ENCODE results near the gene KCNG4. TPM values are rescaled to one million over a fixed set of nuclear protein-coding genes. Genes with fewer than 3 reads are reported as not detected.

Gene KCNG4
- total and polyA plus RNA-seq, 10 of the 15 experiments (the other 5 are each of a cell fraction or from before 2014, with no cell fraction given), result not detected

DNA sequence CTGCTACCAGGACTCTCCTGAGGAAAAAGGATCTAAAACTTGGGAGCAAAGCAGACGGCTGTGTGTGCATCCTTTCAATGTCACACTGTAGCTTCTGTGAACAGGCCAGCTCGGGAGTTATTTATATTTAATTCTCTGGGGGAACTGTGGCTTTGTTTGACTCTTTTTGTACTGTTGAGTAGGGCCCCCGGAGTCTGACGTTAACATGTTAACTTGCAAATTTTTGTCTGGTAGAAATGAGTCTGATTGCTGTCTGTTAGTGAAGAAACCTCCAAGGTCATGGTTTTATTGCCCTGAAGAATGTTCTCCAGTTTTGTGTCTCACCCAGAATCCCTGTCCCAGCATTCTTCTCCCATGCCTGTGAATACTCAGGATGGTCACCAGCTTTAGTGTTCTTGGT, 14.2 kb upstream of the KCNG4 start:
- H3K36me3 ChIP-seq (ENCODE audit: control insufficient read depth in 2 of 2, insufficient read depth in 2 of 2, low read length in 1 of 2), result no peaks in the 10 kb centered on the region
- WGBS (ENCODE audit: insufficient coverage, insufficient replicate concordance, low lambda C conversion rate, missing lambda C conversion rate), result 3% methylated on average over 4 of the region's 4 CpGs
- FAIRE-seq (no peak), DNase-seq (ENCODE audit: low read depth, low spot score) (no peak), ATAC-seq (no peak)
- H3K9ac ChIP-seq (ENCODE audit: control insufficient read depth, insufficient read depth, low read length), result no peak overlapping the region
- ChIA-PET SMC1A (ENCODE audit: uncharacterized antibody, unreplicated experiment) (no interaction called here), CTCF (no interaction called here), POLR2A (no interaction called here), RAD21 (ENCODE audit: unreplicated experiment) (no interaction called here)
- peaks cover 0 to 5% of the 10 kb centered on the region in 2 experiments; a peak in 2 of 4 replicates for H3K27me3 ChIP-seq (replicated peaks in 1 of 2; ENCODE audit: control insufficient read depth in 2 of 2, insufficient read depth in 2 of 2, low read length in 1 of 2)
- no TSS peak for BruUV-seq (replicated peaks)
- no peaks in the 10 kb centered on the region for H3K9me3 ChIP-seq (replicated peaks; ENCODE audit: control insufficient read depth, insufficient read depth, low read length)
- no peak overlapping the region for H2AFZ ChIP-seq (ENCODE audit: control insufficient read depth, low read depth, low read length)
- H4K20me1 ChIP-seq (ENCODE audit: control insufficient read depth, insufficient read depth), result no peaks in the 10 kb centered on the region
- intact Hi-C loops (cut with micrococcal nuclease; ENCODE audit: unreplicated experiment) (no loop called here), in situ Hi-C loops (cut with MboI) (no loop called here)
- H3K79me2 ChIP-seq (ENCODE audit: control insufficient read depth, insufficient read depth, low read length), result no peaks in the 10 kb centered on the region
- H3K4me1 ChIP-seq (ENCODE audit: control insufficient read depth, insufficient read depth, low read length), result no peaks in the 10 kb centered on the region
- no peak overlapping the region for H3K4me2 ChIP-seq (ENCODE audit: control insufficient read depth, insufficient read depth)
- H3K4me3 ChIP-seq, result no peak overlapping the region
- H3K27ac ChIP-seq (ENCODE audit: control insufficient read depth, insufficient read depth), result no peak overlapping the region
- TF ChIP-seq DPF2 (IDR thresholded peaks at IDR 0.05) (no peak), MEF2A (IDR thresholded peaks at IDR 0.05; ENCODE audit: insufficient read depth, low read depth, low read length) (no peak), POLR2A (IDR thresholded peaks at IDR 0.05; ENCODE audit: low read depth, low read length) (no peak), STAT3 (IDR thresholded peaks at IDR 0.05; ENCODE audit: low read depth, low read length) (no peak), SMAD5 (IDR thresholded peaks at IDR 0.05; ENCODE audit: low read depth) (no peak), POLR2AphosphoS5 (IDR thresholded peaks at IDR 0.05; ENCODE audit: low read length) (no peak), BCL11A (IDR thresholded peaks at IDR 0.05; ENCODE audit: low read depth, low read length) (no peak), SP1 (IDR thresholded peaks at IDR 0.05; ENCODE audit: low read depth, low read length) (no peak), SUPT20H (IDR thresholded peaks at IDR 0.05; ENCODE audit: borderline replicate concordance, control insufficient read depth, low read depth, low read length) (no peak), IRF4 (IDR thresholded peaks at IDR 0.05; ENCODE audit: low read depth, low read length) (no peak)
- TF ChIP-seq, protein P1, sequence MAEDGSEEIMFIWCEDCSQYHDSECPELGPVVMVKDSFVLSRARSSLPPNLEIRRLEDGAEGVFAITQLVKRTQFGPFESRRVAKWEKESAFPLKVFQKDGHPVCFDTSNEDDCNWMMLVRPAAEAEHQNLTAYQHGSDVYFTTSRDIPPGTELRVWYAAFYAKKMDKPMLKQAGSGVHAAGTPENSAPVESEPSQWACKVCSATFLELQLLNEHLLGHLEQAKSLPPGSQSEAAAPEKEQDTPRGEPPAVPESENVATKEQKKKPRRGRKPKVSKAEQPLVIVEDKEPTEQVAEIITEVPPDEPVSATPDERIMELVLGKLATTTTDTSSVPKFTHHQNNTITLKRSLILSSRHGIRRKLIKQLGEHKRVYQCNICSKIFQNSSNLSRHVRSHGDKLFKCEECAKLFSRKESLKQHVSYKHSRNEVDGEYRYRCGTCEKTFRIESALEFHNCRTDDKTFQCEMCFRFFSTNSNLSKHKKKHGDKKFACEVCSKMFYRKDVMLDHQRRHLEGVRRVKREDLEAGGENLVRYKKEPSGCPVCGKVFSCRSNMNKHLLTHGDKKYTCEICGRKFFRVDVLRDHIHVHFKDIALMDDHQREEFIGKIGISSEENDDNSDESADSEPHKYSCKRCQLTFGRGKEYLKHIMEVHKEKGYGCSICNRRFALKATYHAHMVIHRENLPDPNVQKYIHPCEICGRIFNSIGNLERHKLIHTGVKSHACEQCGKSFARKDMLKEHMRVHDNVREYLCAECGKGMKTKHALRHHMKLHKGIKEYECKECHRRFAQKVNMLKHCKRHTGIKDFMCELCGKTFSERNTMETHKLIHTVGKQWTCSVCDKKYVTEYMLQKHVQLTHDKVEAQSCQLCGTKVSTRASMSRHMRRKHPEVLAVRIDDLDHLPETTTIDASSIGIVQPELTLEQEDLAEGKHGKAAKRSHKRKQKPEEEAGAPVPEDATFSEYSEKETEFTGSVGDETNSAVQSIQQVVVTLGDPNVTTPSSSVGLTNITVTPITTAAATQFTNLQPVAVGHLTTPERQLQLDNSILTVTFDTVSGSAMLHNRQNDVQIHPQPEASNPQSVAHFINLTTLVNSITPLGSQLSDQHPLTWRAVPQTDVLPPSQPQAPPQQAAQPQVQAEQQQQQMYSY (CRISPR knock-in tag; IDR thresholded peaks at IDR 0.05), result no peak
- TF ChIP-seq, protein P2, sequence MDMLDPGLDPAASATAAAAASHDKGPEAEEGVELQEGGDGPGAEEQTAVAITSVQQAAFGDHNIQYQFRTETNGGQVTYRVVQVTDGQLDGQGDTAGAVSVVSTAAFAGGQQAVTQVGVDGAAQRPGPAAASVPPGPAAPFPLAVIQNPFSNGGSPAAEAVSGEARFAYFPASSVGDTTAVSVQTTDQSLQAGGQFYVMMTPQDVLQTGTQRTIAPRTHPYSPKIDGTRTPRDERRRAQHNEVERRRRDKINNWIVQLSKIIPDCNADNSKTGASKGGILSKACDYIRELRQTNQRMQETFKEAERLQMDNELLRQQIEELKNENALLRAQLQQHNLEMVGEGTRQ (IDR thresholded peaks at IDR 0.05; ENCODE audit: borderline replicate concordance, low read depth, low read length), result no peak
- TF ChIP-seq, protein P3, sequence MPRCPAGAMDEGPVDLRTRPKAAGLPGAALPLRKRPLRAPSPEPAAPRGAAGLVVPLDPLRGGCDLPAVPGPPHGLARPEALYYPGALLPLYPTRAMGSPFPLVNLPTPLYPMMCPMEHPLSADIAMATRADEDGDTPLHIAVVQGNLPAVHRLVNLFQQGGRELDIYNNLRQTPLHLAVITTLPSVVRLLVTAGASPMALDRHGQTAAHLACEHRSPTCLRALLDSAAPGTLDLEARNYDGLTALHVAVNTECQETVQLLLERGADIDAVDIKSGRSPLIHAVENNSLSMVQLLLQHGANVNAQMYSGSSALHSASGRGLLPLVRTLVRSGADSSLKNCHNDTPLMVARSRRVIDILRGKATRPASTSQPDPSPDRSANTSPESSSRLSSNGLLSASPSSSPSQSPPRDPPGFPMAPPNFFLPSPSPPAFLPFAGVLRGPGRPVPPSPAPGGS (IDR thresholded peaks at IDR 0.05; ENCODE audit: borderline replicate concordance, insufficient read depth, low read depth, low read length, poor library complexity, severe bottlenecking), result no peak
- TF ChIP-seq, protein P4, sequence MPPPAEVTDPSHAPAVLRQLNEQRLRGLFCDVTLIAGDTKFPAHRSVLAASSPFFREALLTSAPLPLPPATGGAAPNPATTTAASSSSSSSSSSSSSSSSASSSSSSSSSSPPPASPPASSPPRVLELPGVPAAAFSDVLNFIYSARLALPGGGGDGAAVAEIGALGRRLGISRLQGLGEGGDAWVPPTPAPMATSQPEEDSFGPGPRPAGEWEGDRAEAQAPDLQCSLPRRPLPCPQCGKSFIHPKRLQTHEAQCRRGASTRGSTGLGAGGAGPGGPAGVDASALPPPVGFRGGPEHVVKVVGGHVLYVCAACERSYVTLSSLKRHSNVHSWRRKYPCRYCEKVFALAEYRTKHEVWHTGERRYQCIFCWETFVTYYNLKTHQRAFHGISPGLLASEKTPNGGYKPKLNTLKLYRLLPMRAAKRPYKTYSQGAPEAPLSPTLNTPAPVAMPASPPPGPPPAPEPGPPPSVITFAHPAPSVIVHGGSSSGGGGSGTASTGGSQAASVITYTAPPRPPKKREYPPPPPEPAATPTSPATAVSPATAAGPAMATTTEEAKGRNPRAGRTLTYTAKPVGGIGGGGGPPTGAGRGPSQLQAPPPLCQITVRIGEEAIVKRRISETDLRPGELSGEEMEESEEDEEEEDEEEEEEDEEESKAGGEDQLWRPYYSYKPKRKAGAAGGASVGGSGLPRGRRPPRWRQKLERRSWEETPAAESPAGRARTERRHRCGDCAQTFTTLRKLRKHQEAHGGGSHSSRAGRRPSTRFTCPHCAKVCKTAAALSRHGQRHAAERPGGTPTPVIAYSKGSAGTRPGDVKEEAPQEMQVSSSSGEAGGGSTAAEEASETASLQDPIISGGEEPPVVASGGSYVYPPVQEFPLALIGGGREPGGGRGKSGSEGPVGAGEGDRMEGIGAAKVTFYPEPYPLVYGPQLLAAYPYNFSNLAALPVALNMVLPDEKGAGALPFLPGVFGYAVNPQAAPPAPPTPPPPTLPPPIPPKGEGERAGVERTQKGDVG (CRISPR knock-in tag; IDR thresholded peaks at IDR 0.05), result no peak

All from GM12878 (cell line).